T47D (cell line): Measurements from ENCODE around the gene RBBP6.

Experiments used
- DNase-seq, 2 experiments: peaks; one replicate each; pipeline versions ENCODE4 v3.0.0 to v3.0.0-alpha.2; 2011 to 2012; ENCODE audit warnings: low read depth in 1 of 2, low spot score in 1 of 2
- JUND ChIP-seq: IDR thresholded peaks from 2 replicates; pipeline ENCODE4 v1.6.1; 2012; ENCODE audit warnings: low read depth
- in situ Hi-C: cut with HindIII; loops from 2 replicates; pipeline ENCODE4 v1.10.0; 2016; ENCODE audit warnings: low sequenced_read_pairs, low pct_unique_long_range_greater_than_20kb

The RBBP6 gene

GRCh38 chr16:24526701-24527495 is 12.5 kb upstream of the RBBP6 start:
- in situ Hi-C loops = no loop called here
- no peak for DNase-seq
- TF ChIP-seq JUND = no peak

GRCh38 chr16:24531166-24531565 is 8.2 kb upstream of the RBBP6 start:
- in situ Hi-C loops = no loop called here
- no peak for DNase-seq
- no peak for TF ChIP-seq JUND

GRCh38 chr16:24534620-24535019 is 4.7 kb upstream of the RBBP6 start:
- in situ Hi-C loops = no loop called here
- no peak for DNase-seq
- no peak for TF ChIP-seq JUND

GRCh38 chr16:24535827-24536226 is 3.5 kb upstream of the RBBP6 start:
- no peak for TF ChIP-seq JUND
- in situ Hi-C loops = no loop called here
- peak in 1 of 2 experiments; percentile 51 for DNase-seq

GRCh38 chr16:24536671-24537070 is 2.7 kb upstream of the RBBP6 start:
- in situ Hi-C loops = no loop called here
- TF ChIP-seq JUND = no peak

GRCh38 chr16:24537474-24538337 is 1.7 kb upstream of the RBBP6 start:
- in situ Hi-C loops = no loop called here
- no peak for TF ChIP-seq JUND
- no peak for DNase-seq

More at GRCh38 chr16:24536671-24537070, 2.7 kb upstream of the RBBP6 start:
- DNase-seq = no peak

GRCh38 chr16:24538756-24539294 is 541 bp upstream of the RBBP6 start:
- peak in 1 of 2 experiments; percentile 45 for DNase-seq
- in situ Hi-C loops = no loop called here
- TF ChIP-seq JUND = no peak

GRCh38 chr16:24539850-24540601 is 660 bp downstream of the RBBP6 start:
- no peak for TF ChIP-seq JUND
- peak; percentile 15 to 48 for DNase-seq
- in situ Hi-C loops = no loop called here

GRCh38 chr16:24540602-24541210 is 1.3 kb downstream of the RBBP6 start:
- no peak for TF ChIP-seq JUND
- peak in 1 of 2 experiments; percentile 16 for DNase-seq
- in situ Hi-C loops = no loop called here

- DNase-seq = no peak
- no peak for TF ChIP-seq JUND
- in situ Hi-C loops = no loop called here
Measured at GRCh38 chr16:24541233-24541933, 2.0 kb downstream of the RBBP6 start.

- no peak for DNase-seq
- in situ Hi-C loops = no loop called here
- no peak for TF ChIP-seq JUND
Measured at GRCh38 chr16:24543949-24544348, 4.6 kb downstream of the RBBP6 start.
